Neural progenitor cell (in vitro differentiated cells): ENCODE results near the gene NEDD4L.

ENCODE experiments used
- CTCF ChIP-seq: fragments of 200-600 bp; sonication (generic); IDR thresholded peaks from 2 replicates; pipeline ENCODE4 v1.5.1; 2017; ENCODE audit warnings: antibody characterized with exemption, mild to moderate bottlenecking
- EZH2phosphoT487 ChIP-seq: fragments of 200-600 bp; sonication (generic); IDR thresholded peaks from 2 replicates; pipeline ENCODE4 v1.6.1; 2017; ENCODE audit warnings: antibody characterized with exemption

GRCh38 chr18:58106289-58107070 is 62.5 kb downstream of the NEDD4L start:
- TF ChIP-seq CTCF: no peak
- TF ChIP-seq EZH2phosphoT487: no peak
